ENCODE measurements around the gene KLHL29. TPM values are rescaled to one million over a fixed set of nuclear protein-coding genes. Genes with fewer than 3 reads are reported as not detected.

The KLHL29 gene
- total and polyA plus RNA-seq, 2 of the 13 experiments (the other 11 are each of a cell fraction or from before 2014, with no cell fraction given) = 0.01 TPM; not detected in 1

GRCh38 chr2:23485841-23486683 is 101.1 kb downstream of the KLHL29 start (continued):
- TF ChIP-seq AHDC1 (CRISPR knock-in tag; IDR thresholded peaks at IDR 0.05; ENCODE audit: borderline replicate concordance) (no peak), AHR (CRISPR knock-in tag; IDR thresholded peaks at IDR 0.05) (no peak), ZSCAN5A (CRISPR knock-in tag; IDR thresholded peaks at IDR 0.05; ENCODE audit: borderline replicate concordance) (no peak), PRDM10 (CRISPR knock-in tag; IDR thresholded peaks at IDR 0.05; ENCODE audit: low read depth) (no peak), ZNF121 (CRISPR knock-in tag; IDR thresholded peaks at IDR 0.05) (no peak), HOXA9 (CRISPR knock-in tag; IDR thresholded peaks at IDR 0.05; ENCODE audit: borderline replicate concordance) (no peak), SP5 (CRISPR knock-in tag; IDR thresholded peaks at IDR 0.05; ENCODE audit: borderline replicate concordance, low read depth) (no peak), ZNF552 (CRISPR knock-in tag; IDR thresholded peaks at IDR 0.05; ENCODE audit: borderline replicate concordance) (no peak), ZNF674 (CRISPR knock-in tag; IDR thresholded peaks at IDR 0.05; ENCODE audit: low read depth) (no peak), SMC3 (IDR thresholded peaks at IDR 0.05; ENCODE audit: low read length) (no peak), ZZZ3 (CRISPR knock-in tag; IDR thresholded peaks at IDR 0.05; ENCODE audit: borderline replicate concordance) (no peak), DBP (CRISPR knock-in tag; IDR thresholded peaks at IDR 0.05; ENCODE audit: not compliant biosample characterization) (no peak), SIN3B (IDR thresholded peaks at IDR 0.05; ENCODE audit: low read length) (no peak), HHEX (CRISPR knock-in tag; IDR thresholded peaks at IDR 0.05) (no peak), ZBTB38 (CRISPR knock-in tag; IDR thresholded peaks at IDR 0.05) (no peak), ARNT (IDR thresholded peaks at IDR 0.05) (no peak)

All from HepG2 (cell line).